DOHH2 (cell line): ENCODE data around the gene EHD4.

Source experiments
- H3F3A ChIP-seq: fragments of 200-600 bp; sonication (generic), shearing (Covaris generic); 2 replicates; pipeline ENCODE4 v1.6.0; 2016; ENCODE audit warnings: antibody characterized with exemption, mild to moderate bottlenecking; ENCODE audit not compliant: control insufficient read depth, insufficient read depth
- H3K27ac ChIP-seq: fragments of 200-600 bp; sonication (generic); 2 replicates; pipeline ENCODE4 v1.5.1; 2014; ENCODE audit warnings: low read depth, mild to moderate bottlenecking, low read length, moderate library complexity
- H3K27me3 ChIP-seq: fragments of 200-600 bp; sonication (generic); 2 replicates; pipeline ENCODE4 v1.6.1; 2014; ENCODE audit warnings: mild to moderate bottlenecking, low read length, mixed read lengths; ENCODE audit not compliant: control insufficient read depth
- H3K36me3 ChIP-seq: fragments of 200-600 bp; sonication (generic); 2 replicates; pipeline ENCODE4 v1.6.1; 2014; ENCODE audit warnings: mild to moderate bottlenecking, low read length, moderate library complexity, mixed read lengths; ENCODE audit not compliant: control insufficient read depth
- H3K4me1 ChIP-seq: fragments of 200-600 bp; sonication (generic); 2 replicates; pipeline ENCODE4 v1.6.1; 2014; ENCODE audit warnings: mild to moderate bottlenecking, low read length, mixed read lengths; ENCODE audit not compliant: control insufficient read depth
- H3K4me2 ChIP-seq: fragments of 200-600 bp; sonication (generic); 2 replicates; pipeline ENCODE4 v1.6.0; 2014; ENCODE audit warnings: mild to moderate bottlenecking, low read length, moderate library complexity
- H3K4me3 ChIP-seq: fragments of 200-600 bp; sonication (generic); 2 replicates; pipeline ENCODE4 v1.5.1; 2014; ENCODE audit warnings: mild to moderate bottlenecking, low read length, mixed read lengths
- H3K79me2 ChIP-seq: fragments of 200-600 bp; sonication (generic); 2 replicates; pipeline ENCODE4 v1.6.1; 2014; ENCODE audit warnings: mild to moderate bottlenecking, low read length, mixed read lengths; ENCODE audit not compliant: control insufficient read depth
- H3K9me2 ChIP-seq: fragments of 200-600 bp; sonication (generic); replicated peaks from 2 replicates; pipeline ENCODE4 v1.6.1; 2014; ENCODE audit warnings: mild to moderate bottlenecking, low read length, mixed read lengths; ENCODE audit not compliant: control insufficient read depth
- H3K9me3 ChIP-seq: fragments of 200-600 bp; sonication (generic); 2 replicates; pipeline ENCODE4 v1.6.1; 2014; ENCODE audit warnings: antibody characterized with exemption, low read length, mixed read lengths; ENCODE audit not compliant: control insufficient read depth, insufficient read depth
- H4K20me1 ChIP-seq: fragments of 200-600 bp; sonication (generic); 2 replicates; pipeline ENCODE4 v1.6.0; 2014; ENCODE audit warnings: low read depth, mild to moderate bottlenecking, antibody characterized with exemption, low read length, moderate library complexity; ENCODE audit not compliant: control insufficient read depth, insufficient read depth
- EZH2phosphoT487 ChIP-seq: fragments of 200-600 bp; sonication (generic); IDR thresholded peaks from 2 replicates; pipeline ENCODE4 v1.6.1; 2017; ENCODE audit warnings: borderline replicate concordance, mild to moderate bottlenecking, antibody characterized with exemption, low read length, moderate library complexity, mixed read lengths
- TF ChIP-seq, protein P1 (sequence below): fragments of 200-600 bp; sonication (generic); IDR thresholded peaks from one replicate; pipeline ENCODE4 v1.5.1; 2014; ENCODE audit warnings: antibody characterized with exemption, mild to moderate bottlenecking, low read depth, low read length; ENCODE audit not compliant: poor library complexity, severe bottlenecking

Gene EHD4

GRCh38 chr15:41977757-41978383 is 5.5 kb upstream of the EHD4 start:
- peaks cover 7% of the 10 kb centered on the region for H3K4me1 ChIP-seq
- H3K79me2 ChIP-seq = no peaks in the 10 kb centered on the region
- H3F3A ChIP-seq = no peaks in the 10 kb centered on the region
- H3K4me2 ChIP-seq = no peak overlapping the region
- peaks cover 38% of the 10 kb centered on the region for H3K27me3 ChIP-seq
- no peaks in the 10 kb centered on the region for H4K20me1 ChIP-seq
- H3K4me3 ChIP-seq = no peak overlapping the region
- H3K36me3 ChIP-seq = no peaks in the 10 kb centered on the region
- no peak overlapping the region for H3K27ac ChIP-seq
- H3K9me3 ChIP-seq = no peaks in the 10 kb centered on the region
- TF ChIP-seq, protein P1, sequence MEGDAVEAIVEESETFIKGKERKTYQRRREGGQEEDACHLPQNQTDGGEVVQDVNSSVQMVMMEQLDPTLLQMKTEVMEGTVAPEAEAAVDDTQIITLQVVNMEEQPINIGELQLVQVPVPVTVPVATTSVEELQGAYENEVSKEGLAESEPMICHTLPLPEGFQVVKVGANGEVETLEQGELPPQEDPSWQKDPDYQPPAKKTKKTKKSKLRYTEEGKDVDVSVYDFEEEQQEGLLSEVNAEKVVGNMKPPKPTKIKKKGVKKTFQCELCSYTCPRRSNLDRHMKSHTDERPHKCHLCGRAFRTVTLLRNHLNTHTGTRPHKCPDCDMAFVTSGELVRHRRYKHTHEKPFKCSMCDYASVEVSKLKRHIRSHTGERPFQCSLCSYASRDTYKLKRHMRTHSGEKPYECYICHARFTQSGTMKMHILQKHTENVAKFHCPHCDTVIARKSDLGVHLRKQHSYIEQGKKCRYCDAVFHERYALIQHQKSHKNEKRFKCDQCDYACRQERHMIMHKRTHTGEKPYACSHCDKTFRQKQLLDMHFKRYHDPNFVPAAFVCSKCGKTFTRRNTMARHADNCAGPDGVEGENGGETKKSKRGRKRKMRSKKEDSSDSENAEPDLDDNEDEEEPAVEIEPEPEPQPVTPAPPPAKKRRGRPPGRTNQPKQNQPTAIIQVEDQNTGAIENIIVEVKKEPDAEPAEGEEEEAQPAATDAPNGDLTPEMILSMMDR = no peak
- no peak for TF ChIP-seq EZH2phosphoT487
- H3K9me2 ChIP-seq = no peaks in the 10 kb centered on the region

DNA sequence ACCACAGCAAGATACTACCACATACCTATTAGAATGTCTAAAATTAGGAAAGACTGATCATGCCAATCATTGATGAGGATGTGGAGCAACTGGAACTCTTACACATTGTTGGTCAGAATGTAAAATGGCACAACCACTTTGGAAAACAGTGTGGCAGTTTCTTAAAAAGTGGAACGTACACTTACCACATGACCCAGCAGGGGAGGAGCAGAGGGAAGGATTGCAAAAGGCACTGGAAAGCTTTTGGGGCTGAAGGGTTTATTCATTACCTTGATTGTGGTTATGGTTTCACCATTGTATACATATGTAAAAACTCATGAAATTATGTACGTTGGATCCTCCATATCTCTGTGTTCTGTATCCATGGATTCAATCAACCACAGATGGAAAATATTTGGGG is 3.3 kb upstream of the EHD4 start:
- H3K4me1 ChIP-seq = peaks cover 16% of the 10 kb centered on the region
- peaks cover 11% of the 10 kb centered on the region for H3K79me2 ChIP-seq

GRCh38 chr15:41974041-41974440 is 1.7 kb upstream of the EHD4 start:
- Histone ChIP-seq H3K4me2 (no peak overlapping the region), H3K27ac (no peak overlapping the region), H3K36me3 (no peaks in the 10 kb centered on the region), H3F3A (peaks cover 13% of the 10 kb centered on the region), H3K9me2 (no peaks in the 10 kb centered on the region), H3K4me3 (no peak overlapping the region), H3K4me1 (peaks cover 32% of the 10 kb centered on the region), H3K27me3 (peaks cover 20% of the 10 kb centered on the region), H3K79me2 (peaks cover 27% of the 10 kb centered on the region), H4K20me1 (no peaks in the 10 kb centered on the region), H3K9me3 (no peaks in the 10 kb centered on the region)
- no peak for TF ChIP-seq EZH2phosphoT487
- TF ChIP-seq, protein P1 = no peak

More for the DNA sequence above, 3.3 kb upstream of the EHD4 start:
- Histone ChIP-seq H3K36me3 (no peaks in the 10 kb centered on the region), H3K4me3 (no peak overlapping the region), H3K27me3 (peaks cover 30% of the 10 kb centered on the region), H3K4me2 (no peak overlapping the region), H3K9me3 (no peaks in the 10 kb centered on the region), H3K9me2 (no peaks in the 10 kb centered on the region), H4K20me1 (no peaks in the 10 kb centered on the region), H3K27ac (no peak overlapping the region), H3F3A (peaks cover 8% of the 10 kb centered on the region)
- TF ChIP-seq EZH2phosphoT487 = no peak
- TF ChIP-seq, protein P1 = no peak
